Measurements from ENCODE around the gene MANEAL. TPM values are rescaled to one million over a fixed set of nuclear protein-coding genes. Genes with fewer than 3 reads are reported as not detected.

MANEAL gene
- total and polyA plus RNA-seq, 4 donors: 0.96 to 6.2 (median 1.4) TPM

- Histone ChIP-seq H3K9ac (ENCODE audit: low read depth in 1 of 2, low read length in 2 of 2) (no peak overlapping the region), H3K27me3 (ENCODE audit: control insufficient read depth in 4 of 4, insufficient read depth in 4 of 4, low read length in 3 of 4) (no peaks in the 10 kb centered on the region), H3K4me1 (ENCODE audit: control insufficient read depth in 4 of 4, insufficient read depth in 4 of 4, low read length in 3 of 4) (peaks cover 0 to 30% (median 15%) of the 10 kb centered on the region in 4 donors), H3K36me3 (ENCODE audit: control insufficient read depth in 4 of 4, insufficient read depth in 3 of 4, low read depth in 1 of 4, low read length in 3 of 4) (peaks cover 0 to 4% (median 3%) of the 10 kb centered on the region in 4 donors), H3K4me3 (ENCODE audit: low read depth in 1 of 3, low read length in 3 of 3) (no peak overlapping the region), H3K27ac (ENCODE audit: low read depth in 1 of 2, low read length in 2 of 2) (no peak overlapping the region), H3K9me3 (ENCODE audit: control insufficient read depth in 4 of 4, low read length in 3 of 4) (no peaks in the 10 kb centered on the region)
- DNase-seq (ENCODE audit: low spot score): no peak
- no peak for TF ChIP-seq NR2F2 (IDR thresholded peaks at IDR 0.05)
- TF ChIP-seq, protein P1, sequence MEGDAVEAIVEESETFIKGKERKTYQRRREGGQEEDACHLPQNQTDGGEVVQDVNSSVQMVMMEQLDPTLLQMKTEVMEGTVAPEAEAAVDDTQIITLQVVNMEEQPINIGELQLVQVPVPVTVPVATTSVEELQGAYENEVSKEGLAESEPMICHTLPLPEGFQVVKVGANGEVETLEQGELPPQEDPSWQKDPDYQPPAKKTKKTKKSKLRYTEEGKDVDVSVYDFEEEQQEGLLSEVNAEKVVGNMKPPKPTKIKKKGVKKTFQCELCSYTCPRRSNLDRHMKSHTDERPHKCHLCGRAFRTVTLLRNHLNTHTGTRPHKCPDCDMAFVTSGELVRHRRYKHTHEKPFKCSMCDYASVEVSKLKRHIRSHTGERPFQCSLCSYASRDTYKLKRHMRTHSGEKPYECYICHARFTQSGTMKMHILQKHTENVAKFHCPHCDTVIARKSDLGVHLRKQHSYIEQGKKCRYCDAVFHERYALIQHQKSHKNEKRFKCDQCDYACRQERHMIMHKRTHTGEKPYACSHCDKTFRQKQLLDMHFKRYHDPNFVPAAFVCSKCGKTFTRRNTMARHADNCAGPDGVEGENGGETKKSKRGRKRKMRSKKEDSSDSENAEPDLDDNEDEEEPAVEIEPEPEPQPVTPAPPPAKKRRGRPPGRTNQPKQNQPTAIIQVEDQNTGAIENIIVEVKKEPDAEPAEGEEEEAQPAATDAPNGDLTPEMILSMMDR (IDR thresholded peaks at IDR 0.05; ENCODE audit: low read depth, low read length, missing input control): no peak
- TF ChIP-seq, protein P2, sequence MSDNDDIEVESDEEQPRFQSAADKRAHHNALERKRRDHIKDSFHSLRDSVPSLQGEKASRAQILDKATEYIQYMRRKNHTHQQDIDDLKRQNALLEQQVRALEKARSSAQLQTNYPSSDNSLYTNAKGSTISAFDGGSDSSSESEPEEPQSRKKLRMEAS (IDR thresholded peaks at IDR 0.05): no peak
- no peak for TF ChIP-seq JUND (IDR thresholded peaks at IDR 0.05)
- TF ChIP-seq TAF1 (conservative IDR thresholded peaks at IDR 0.05): no peak
- TF ChIP-seq HNF4G (IDR thresholded peaks at IDR 0.05): no peak
- TF ChIP-seq ATF3 (IDR thresholded peaks at IDR 0.05): no peak
- TF ChIP-seq RXRA (IDR thresholded peaks at IDR 0.05): no peak
- TF ChIP-seq RAD21 (IDR thresholded peaks at IDR 0.05): no peak
- TF ChIP-seq, protein P3, sequence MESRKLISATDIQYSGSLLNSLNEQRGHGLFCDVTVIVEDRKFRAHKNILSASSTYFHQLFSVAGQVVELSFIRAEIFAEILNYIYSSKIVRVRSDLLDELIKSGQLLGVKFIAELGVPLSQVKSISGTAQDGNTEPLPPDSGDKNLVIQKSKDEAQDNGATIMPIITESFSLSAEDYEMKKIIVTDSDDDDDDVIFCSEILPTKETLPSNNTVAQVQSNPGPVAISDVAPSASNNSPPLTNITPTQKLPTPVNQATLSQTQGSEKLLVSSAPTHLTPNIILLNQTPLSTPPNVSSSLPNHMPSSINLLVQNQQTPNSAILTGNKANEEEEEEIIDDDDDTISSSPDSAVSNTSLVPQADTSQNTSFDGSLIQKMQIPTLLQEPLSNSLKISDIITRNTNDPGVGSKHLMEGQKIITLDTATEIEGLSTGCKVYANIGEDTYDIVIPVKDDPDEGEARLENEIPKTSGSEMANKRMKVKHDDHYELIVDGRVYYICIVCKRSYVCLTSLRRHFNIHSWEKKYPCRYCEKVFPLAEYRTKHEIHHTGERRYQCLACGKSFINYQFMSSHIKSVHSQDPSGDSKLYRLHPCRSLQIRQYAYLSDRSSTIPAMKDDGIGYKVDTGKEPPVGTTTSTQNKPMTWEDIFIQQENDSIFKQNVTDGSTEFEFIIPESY (IDR thresholded peaks at IDR 0.05): no peak
- no peak for TF ChIP-seq EGR1 (IDR thresholded peaks at IDR 0.05; ENCODE audit: low read depth in 2 of 2)
- no peak for TF ChIP-seq GABPA (IDR thresholded peaks at IDR 0.05 in 1 of 2, conservative IDR thresholded peaks at IDR 0.05 in 1 of 2)
- no peak for TF ChIP-seq FOXA2 (IDR thresholded peaks at IDR 0.05)
- no peak for TF ChIP-seq HNF4A (conservative IDR thresholded peaks at IDR 0.05)
- WGBS: 97% methylated on average over 3 of the region's 3 CpGs
Measured at GRCh38 chr1:37849480-37849879, 55.8 kb downstream of the MANEAL start.

GRCh38 chr1:37850352-37850955 lies 56.8 kb downstream of the MANEAL start:
- WGBS: 91% methylated on average over 6 of the region's 6 CpGs
- H3K4me3 ChIP-seq (ENCODE audit: low read depth in 1 of 3, low read length in 3 of 3): no peak overlapping the region

More at GRCh38 chr1:37850352-37850955, 56.8 kb downstream of the MANEAL start:
- no peaks in the 10 kb centered on the region for H3K9me3 ChIP-seq (ENCODE audit: control insufficient read depth in 4 of 4, low read length in 3 of 4)
- peaks cover 0 to 20% (median 12%) of the 10 kb centered on the region in 4 donors for H3K4me1 ChIP-seq (ENCODE audit: control insufficient read depth in 4 of 4, insufficient read depth in 4 of 4, low read length in 3 of 4)
- TF ChIP-seq GABPA (IDR thresholded peaks at IDR 0.05 in 1 of 2, conservative IDR thresholded peaks at IDR 0.05 in 1 of 2) (no peak), ATF3 (IDR thresholded peaks at IDR 0.05) (no peak), HNF4A (conservative IDR thresholded peaks at IDR 0.05) (no peak), JUND (IDR thresholded peaks at IDR 0.05) (no peak), TAF1 (conservative IDR thresholded peaks at IDR 0.05) (no peak), HNF4G (IDR thresholded peaks at IDR 0.05) (no peak), YY1 (IDR thresholded peaks at IDR 0.05) (no peak), RAD21 (IDR thresholded peaks at IDR 0.05) (no peak), NR2F2 (IDR thresholded peaks at IDR 0.05) (no peak), FOXA1 (IDR thresholded peaks at IDR 0.05) (no peak), FOXA2 (IDR thresholded peaks at IDR 0.05) (no peak)
- TF ChIP-seq, protein P3 (IDR thresholded peaks at IDR 0.05): no peak
- TF ChIP-seq, protein P2 (IDR thresholded peaks at IDR 0.05): no peak
- no peak overlapping the region for H3K27ac ChIP-seq (ENCODE audit: low read depth in 1 of 2, low read length in 2 of 2)
- no peaks in the 10 kb centered on the region for H3K27me3 ChIP-seq (ENCODE audit: control insufficient read depth in 4 of 4, insufficient read depth in 4 of 4, low read length in 3 of 4)
- no peak for DNase-seq (ENCODE audit: low spot score)
- H3K9ac ChIP-seq (ENCODE audit: low read depth in 1 of 2, low read length in 2 of 2): no peak overlapping the region
- peaks cover 0 to 8% (median 5%) of the 10 kb centered on the region in 4 donors for H3K36me3 ChIP-seq (ENCODE audit: control insufficient read depth in 4 of 4, insufficient read depth in 3 of 4, low read depth in 1 of 4, low read length in 3 of 4)
